22Rv1 (cell line): ENCODE measurements around the gene TMIGD2.

ENCODE experiments used
- ZFX ChIP-seq: fragments of 450-650 bp; IDR thresholded peaks from 2 replicates; pipeline ENCODE4 v1.6.1; 2017; ENCODE audit warnings: antibody characterized with exemption, borderline replicate concordance
- TF ChIP-seq, protein P1 (sequence below): fragments of 450-650 bp; IDR thresholded peaks from 2 replicates; pipeline ENCODE4 v1.5.1; 2017; ENCODE audit warnings: mild to moderate bottlenecking

GRCh38 chr19:4292515-4292914 lies 9.7 kb downstream of the TMIGD2 start:
- TF ChIP-seq, protein P1, sequence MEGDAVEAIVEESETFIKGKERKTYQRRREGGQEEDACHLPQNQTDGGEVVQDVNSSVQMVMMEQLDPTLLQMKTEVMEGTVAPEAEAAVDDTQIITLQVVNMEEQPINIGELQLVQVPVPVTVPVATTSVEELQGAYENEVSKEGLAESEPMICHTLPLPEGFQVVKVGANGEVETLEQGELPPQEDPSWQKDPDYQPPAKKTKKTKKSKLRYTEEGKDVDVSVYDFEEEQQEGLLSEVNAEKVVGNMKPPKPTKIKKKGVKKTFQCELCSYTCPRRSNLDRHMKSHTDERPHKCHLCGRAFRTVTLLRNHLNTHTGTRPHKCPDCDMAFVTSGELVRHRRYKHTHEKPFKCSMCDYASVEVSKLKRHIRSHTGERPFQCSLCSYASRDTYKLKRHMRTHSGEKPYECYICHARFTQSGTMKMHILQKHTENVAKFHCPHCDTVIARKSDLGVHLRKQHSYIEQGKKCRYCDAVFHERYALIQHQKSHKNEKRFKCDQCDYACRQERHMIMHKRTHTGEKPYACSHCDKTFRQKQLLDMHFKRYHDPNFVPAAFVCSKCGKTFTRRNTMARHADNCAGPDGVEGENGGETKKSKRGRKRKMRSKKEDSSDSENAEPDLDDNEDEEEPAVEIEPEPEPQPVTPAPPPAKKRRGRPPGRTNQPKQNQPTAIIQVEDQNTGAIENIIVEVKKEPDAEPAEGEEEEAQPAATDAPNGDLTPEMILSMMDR: no peak
- no peak for TF ChIP-seq ZFX
